OCI-LY3 (cell line): ENCODE measurements around the gene BARX2.

Source experiments
- CTCF ChIP-seq: fragments of 200-600, 300-600 bp; sonication (generic); IDR thresholded peaks from 2 replicates; pipeline ENCODE4 v1.5.1; 2014; ENCODE audit warnings: antibody characterized with exemption, low read length, low read depth
- EZH2phosphoT487 ChIP-seq: fragments of 200-600 bp; shearing (Covaris generic); IDR thresholded peaks from 2 replicates; pipeline ENCODE4 v1.6.1; 2018; ENCODE audit warnings: antibody characterized with exemption, mixed run types, low read depth

GRCh38 chr11:129436573-129436972 is 60.9 kb downstream of the BARX2 start:
- TF ChIP-seq CTCF (no peak), EZH2phosphoT487 (no peak)
